Thoracic aorta (tissue), 2 donors: Measurements from ENCODE around the gene OR8S1. TPM values are rescaled to one million over a fixed set of nuclear protein-coding genes. Genes with fewer than 3 reads are reported as not detected.
"Not testable (repeated sequence)": the region's sequence is repeated elsewhere in the genome, so short reads cannot be mapped to it uniquely, and the experiment has no call there.

ENCODE experiments used
- ATAC-seq: fragments of 150-250 bp; one replicate; pipeline ENCODE4 v1.8.0; 2017; ENCODE audit warnings: low read depth; ENCODE audit not compliant: insufficient number of reproducible peaks, low FRiP score
- DNase-seq: peaks from one replicate; pipeline ENCODE4 v3.0.0-alpha.2; 2020; ENCODE audit warnings: low spot score
- H3K27ac ChIP-seq, 2 donors: fragments of 200-600 bp; sonication (generic); 1 replicate in 1 of 2; 2 replicates in 1 of 2; pipeline ENCODE4 v1.5.1; 2016; ENCODE audit warnings: mild to moderate bottlenecking in 2 of 2, moderate library complexity in 2 of 2
- H3K27me3 ChIP-seq: fragments of 200-600 bp; sonication (generic); replicated peaks from 2 replicates; pipeline ENCODE4 v1.6.0; 2016; ENCODE audit warnings: mild to moderate bottlenecking; ENCODE audit not compliant: insufficient read depth
- H3K36me3 ChIP-seq: fragments of 200-600 bp; sonication (generic); one replicate; pipeline ENCODE4 v1.5.1; 2016
- H3K4me1 ChIP-seq, 2 donors: fragments of 200-600 bp; sonication (generic); 1 replicate in 1 of 2; 2 replicates in 1 of 2; pipeline versions ENCODE4 v1.5.1 to v1.6.0; 2016; ENCODE audit warnings: low read depth in 2 of 2, mild to moderate bottlenecking in 1 of 2; ENCODE audit not compliant: control insufficient read depth in 1 of 2
- H3K4me3 ChIP-seq: fragments of 200-600 bp; sonication (generic); 2 replicates; pipeline ENCODE4 v1.5.1; 2016; ENCODE audit warnings: mild to moderate bottlenecking
- H3K9me3 ChIP-seq: fragments of 200-600 bp; sonication (generic); 2 replicates; pipeline ENCODE4 v1.5.1; 2016
- CTCF ChIP-seq: fragments of 200-600 bp; sonication (generic); IDR thresholded peaks from one replicate; pipeline ENCODE4 v1.5.1; 2019; ENCODE audit warnings: antibody characterized with exemption
- total RNA-seq, 2 donors: library from RNA; depleted of rRNA; stranded (reverse); fragments of >200 nt; gene quantifications; one replicate each; pipeline versions ENCODE4 v1.1.0 to v1.2.3, GENCODE V29; 2016

The OR8S1 gene
- total RNA-seq, 2 donors from 2014 or later: not detected

- Histone ChIP-seq H3K4me1 (no peaks in the 10 kb centered on the region), H3K9me3 (no peaks in the 10 kb centered on the region), H3K27me3 (no peaks in the 10 kb centered on the region), H3K4me3 (no peak overlapping the region), H3K36me3 (no peaks in the 10 kb centered on the region), H3K27ac (no peak overlapping the region)
- no peak for TF ChIP-seq CTCF
- DNase-seq (no peak), ATAC-seq (no peak)
Measured at GRCh38 chr12:48489012-48489411, 36.4 kb upstream of the OR8S1 start.

DNA sequence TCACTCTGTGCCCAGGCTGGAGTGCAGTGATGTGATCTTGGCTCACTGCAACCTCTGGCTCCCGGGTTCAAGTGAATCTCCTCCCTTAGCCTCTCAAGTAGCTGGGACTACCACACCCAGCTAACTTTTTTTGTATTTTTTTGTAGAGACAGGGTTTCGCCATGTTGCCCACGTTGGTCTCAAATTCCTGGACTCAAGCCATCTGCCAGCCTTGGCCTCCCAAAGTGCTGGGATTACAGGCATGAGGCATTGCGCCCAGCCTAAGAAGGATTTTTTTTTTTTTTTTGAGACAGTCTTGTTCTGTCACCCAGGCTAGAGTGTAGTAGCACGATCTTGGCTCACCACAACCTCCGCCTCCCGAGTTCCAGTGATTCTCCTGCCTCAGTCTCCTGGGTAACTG lies 36.0 kb upstream of the OR8S1 start:
- not testable (repeated sequence) for H3K9me3 ChIP-seq, ATAC-seq, H3K4me1 ChIP-seq, H3K4me3 ChIP-seq, DNase-seq, H3K36me3 ChIP-seq, H3K27me3 ChIP-seq, H3K27ac ChIP-seq

DNA sequence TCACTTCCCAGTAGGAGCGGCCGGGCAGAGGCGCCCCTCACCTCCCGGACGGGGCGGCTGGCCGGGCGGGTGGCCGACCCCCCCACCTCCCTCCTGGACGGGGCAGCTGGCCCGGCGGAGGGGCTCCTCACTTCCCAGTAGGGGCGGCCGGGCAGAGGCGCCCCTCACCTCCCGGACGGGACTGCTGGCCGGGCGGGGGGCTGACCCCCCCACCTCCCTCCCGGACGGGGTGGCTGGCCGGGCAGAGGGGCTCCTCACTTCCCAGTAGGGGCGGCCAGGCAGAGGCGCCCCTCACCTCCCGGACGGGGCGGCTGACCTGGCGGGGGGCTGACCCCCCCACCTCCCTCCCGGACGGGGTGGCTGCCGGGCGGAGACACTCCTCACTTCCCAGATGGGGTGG lies 25.2 kb upstream of the OR8S1 start:
- not testable (repeated sequence) for H3K27ac ChIP-seq, H3K36me3 ChIP-seq, H3K9me3 ChIP-seq, H3K4me1 ChIP-seq, H3K27me3 ChIP-seq, H3K4me3 ChIP-seq, ATAC-seq, DNase-seq

DNA sequence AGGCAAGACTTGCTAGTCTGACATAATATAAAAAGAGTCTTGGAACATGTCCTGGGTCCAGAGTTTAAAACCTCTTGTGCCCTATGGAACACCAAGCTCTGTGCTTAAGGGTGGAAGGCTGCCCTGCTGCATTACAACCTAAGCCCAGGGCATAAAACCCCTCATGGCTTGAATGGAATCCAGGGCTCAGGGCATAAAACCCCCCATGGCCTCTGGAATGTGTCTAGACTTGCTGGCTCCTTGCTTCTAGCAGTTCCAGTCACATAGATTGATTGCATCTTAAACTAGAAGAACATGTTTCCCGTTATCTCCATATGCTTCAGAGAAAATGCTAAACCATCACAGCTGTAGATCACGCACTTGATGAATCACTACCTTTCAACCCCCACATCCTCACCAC lies 18.6 kb upstream of the OR8S1 start:
- H3K9me3 ChIP-seq, ATAC-seq, H3K36me3 ChIP-seq, H3K27ac ChIP-seq, H3K27me3 ChIP-seq, DNase-seq, H3K4me3 ChIP-seq, H3K4me1 ChIP-seq: not testable (repeated sequence)

DNA sequence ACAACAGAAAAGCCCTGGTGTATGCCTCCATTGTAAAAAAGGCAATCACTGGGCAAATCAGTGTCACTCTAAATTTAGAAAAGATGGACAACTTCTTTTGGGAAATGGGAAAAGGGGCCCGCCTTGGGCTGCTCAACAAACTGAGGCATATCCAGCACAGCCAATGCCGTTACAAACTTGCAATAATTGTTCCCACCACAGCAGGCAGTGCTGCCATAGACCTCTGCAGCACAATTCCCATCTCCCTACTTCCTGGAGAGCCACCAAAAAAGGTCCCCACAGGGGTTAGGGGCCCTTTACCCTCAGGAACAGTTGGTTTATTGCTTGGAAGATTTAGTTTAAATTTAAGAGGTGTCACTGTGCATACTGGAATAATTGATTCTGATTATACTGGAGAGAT lies 16.4 kb upstream of the OR8S1 start:
- ATAC-seq (no peak), DNase-seq (no peak)
- Histone ChIP-seq H3K4me3 (no peak overlapping the region), H3K4me1 (no peaks in the 10 kb centered on the region), H3K27ac (no peak overlapping the region), H3K9me3 (no peaks in the 10 kb centered on the region), H3K27me3 (no peaks in the 10 kb centered on the region), H3K36me3 (no peaks in the 10 kb centered on the region)
- TF ChIP-seq CTCF: no peak

GRCh38 chr12:48510111-48510510 lies 15.3 kb upstream of the OR8S1 start:
- no peak for TF ChIP-seq CTCF

DNA sequence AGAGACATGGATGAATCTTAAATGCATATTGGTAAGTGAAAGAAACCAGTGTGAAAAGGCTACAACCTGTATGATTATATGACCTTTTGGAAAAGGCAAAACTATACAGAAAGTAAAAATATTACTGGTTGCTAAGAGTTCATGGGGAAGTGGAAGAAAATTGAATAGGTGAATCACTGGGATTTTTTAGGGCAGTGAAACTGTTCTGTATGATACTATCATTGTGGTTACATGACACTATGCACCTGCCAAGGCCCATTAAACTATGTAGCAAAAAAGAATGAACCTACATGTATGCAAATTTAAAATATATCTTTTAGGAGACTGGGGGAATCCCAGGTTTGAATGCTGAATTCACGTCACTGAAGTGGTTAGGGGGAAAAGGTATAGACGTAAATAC lies 12.6 kb upstream of the OR8S1 start:
- ATAC-seq: no peak
- Histone ChIP-seq H3K27me3 (no peaks in the 10 kb centered on the region), H3K36me3 (no peaks in the 10 kb centered on the region), H3K4me3 (no peak overlapping the region), H3K4me1 (no peaks in the 10 kb centered on the region), H3K9me3 (no peaks in the 10 kb centered on the region), H3K27ac (no peak overlapping the region)
- DNase-seq: no peak
- TF ChIP-seq CTCF: no peak

More at GRCh38 chr12:48510111-48510510, 15.3 kb upstream of the OR8S1 start:
- Histone ChIP-seq H3K4me3 (no peak overlapping the region), H3K36me3 (no peaks in the 10 kb centered on the region), H3K27me3 (no peaks in the 10 kb centered on the region), H3K9me3 (no peaks in the 10 kb centered on the region), H3K27ac (no peak overlapping the region), H3K4me1 (no peaks in the 10 kb centered on the region)
- DNase-seq: no peak
- ATAC-seq: no peak
